OCI-LY7 (cell line): Measurements from ENCODE around the gene DNHD1. TPM values are rescaled to one million over a fixed set of nuclear protein-coding genes. Genes with fewer than 3 reads are reported as not detected.

Experiments used
- BruUV-seq: library from RNA; stranded (reverse); fragments of 400-500 nt; replicated peaks from 2 replicates; lab custom pipeline; 2021; lab: Mats Ljungman, UMichigan
- CTCF ChIA-PET: fragments of 300-600 bp; sonication (Branson Sonifier 250); formaldehyde crosslinking; loops from one replicate; lab custom pipeline; 2022; ENCODE audit warnings: antibody characterized with exemption; ENCODE audit not compliant: unreplicated experiment; lab: Charles Lee
- POLR2A ChIA-PET: fragments of 300-600 bp; sonication (Branson Sonifier 250); formaldehyde crosslinking; loops from one replicate; lab custom pipeline; 2022; ENCODE audit warnings: antibody characterized with exemption; lab: Charles Lee
- DNase-seq: peaks from one replicate; pipeline ENCODE4 v3.0.0-alpha.2; 2015; ENCODE audit warnings: low spot score
- H2AFZ ChIP-seq: fragments of 200-600 bp; sonication (generic), shearing (Covaris generic); 2 replicates; pipeline ENCODE4 v1.6.1; 2014; ENCODE audit warnings: mild to moderate bottlenecking, antibody characterized with exemption, low read length, moderate library complexity
- H3K27ac ChIP-seq: fragments of 200-600 bp; sonication (generic); 2 replicates; pipeline ENCODE4 v1.5.1; 2014; ENCODE audit warnings: mixed run types, low read depth, mild to moderate bottlenecking, moderate library complexity, low read length, inconsistent platforms; ENCODE audit not compliant: poor library complexity, severe bottlenecking
- H3K36me3 ChIP-seq: fragments of 200-600 bp; sonication (generic); 2 replicates; pipeline ENCODE4 v1.6.1; 2014; ENCODE audit warnings: mild to moderate bottlenecking, antibody characterized with exemption, low read length, moderate library complexity, mixed read lengths; ENCODE audit not compliant: insufficient read depth
- H3K4me1 ChIP-seq: fragments of 200-600 bp; sonication (generic); 2 replicates; pipeline ENCODE4 v1.5.1; 2014; ENCODE audit warnings: mild to moderate bottlenecking, low read length; ENCODE audit not compliant: insufficient read depth, poor library complexity, severe bottlenecking
- H3K4me2 ChIP-seq: fragments of 200-600 bp; sonication (generic); 2 replicates; pipeline ENCODE4 v1.6.1; 2014; ENCODE audit warnings: mild to moderate bottlenecking, low read length
- H3K4me3 ChIP-seq: fragments of 200-600 bp; sonication (generic); 2 replicates; pipeline ENCODE4 v1.5.1; 2014; ENCODE audit warnings: mild to moderate bottlenecking, low read depth, low read length; ENCODE audit not compliant: poor library complexity, severe bottlenecking
- H3K79me2 ChIP-seq: fragments of 200-600 bp; sonication (generic); 2 replicates; pipeline ENCODE4 v1.6.1; 2016; ENCODE audit warnings: low read depth, mild to moderate bottlenecking, low read length, moderate library complexity, mixed read lengths; ENCODE audit not compliant: insufficient read depth
- H3K9me2 ChIP-seq: fragments of 200-600 bp; sonication (generic); 2 replicates; pipeline ENCODE4 v1.6.1; 2016; ENCODE audit warnings: mild to moderate bottlenecking, low read length, mixed read lengths; ENCODE audit not compliant: insufficient read depth
- H3K9me3 ChIP-seq: fragments of 200-600 bp; sonication (generic); 2 replicates; pipeline ENCODE4 v1.6.1; 2014; ENCODE audit warnings: mild to moderate bottlenecking, mixed run types, low read length, mixed read lengths
- H4K20me1 ChIP-seq: fragments of 200-600 bp; sonication (generic); 2 replicates; pipeline ENCODE4 v1.6.1; 2014; ENCODE audit warnings: mild to moderate bottlenecking, antibody characterized with exemption, low read length, moderate library complexity, mixed read lengths; ENCODE audit not compliant: insufficient read depth
- EZH2phosphoT487 ChIP-seq: fragments of 200-600 bp; sonication (generic); IDR thresholded peaks from 2 replicates; pipeline ENCODE4 v1.6.1; 2018; ENCODE audit warnings: low read depth, borderline replicate concordance, mild to moderate bottlenecking, mixed run types, antibody characterized with exemption, low read length, moderate library complexity, mixed read lengths
- intact Hi-C: fragments of 100-400 bp; cut with micrococcal nuclease; formaldehyde crosslinking; loops from one replicate; pipeline ENCODE4 v1.10.0; 2022; ENCODE audit not compliant: unreplicated experiment
- total RNA-seq, 2 experiments: library from RNA; depleted of rRNA in 1 of 2; stranded (reverse); fragments of >200 nt in 1 of 2; shearing (Covaris generic) in 1 of 2; gene quantifications; 2 replicates each; pipeline ENCODE4 v1.2.3, GENCODE V29; 2014 to 2022
- TF ChIP-seq, protein P1 (sequence below): fragments of 200-600 bp; sonication (generic); conservative IDR thresholded peaks from 2 replicates; pipeline ENCODE4 v1.5.1; 2014; ENCODE audit warnings: mild to moderate bottlenecking, antibody characterized with exemption, low read length, moderate library complexity, mixed read lengths

DNHD1 gene
- total RNA-seq, 2 experiments from 2014 or later = 24.3 to 52.7 TPM

DNA sequence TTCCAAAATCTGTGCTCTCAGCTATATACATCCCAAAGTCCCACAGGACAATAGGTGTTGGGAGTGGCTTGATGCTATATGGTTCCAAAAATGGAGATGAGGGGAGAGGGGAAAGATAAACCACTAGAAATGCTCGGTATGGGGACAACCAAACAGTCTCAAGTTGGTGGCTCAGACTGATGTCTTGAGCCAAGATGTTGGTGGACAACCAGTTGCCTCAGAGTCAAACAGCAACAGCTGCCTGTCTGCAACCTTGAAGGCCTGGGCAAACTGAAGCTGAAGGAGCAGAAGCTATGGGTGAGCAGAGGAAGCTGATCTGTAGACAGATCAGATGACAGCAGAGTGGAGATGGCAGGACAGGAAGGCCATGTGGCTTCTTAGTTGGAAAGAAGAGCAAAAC lies 102.4 kb downstream of the DNHD1 start:
- no peak for DNase-seq
- Histone ChIP-seq H3K79me2 (peaks cover 32% of the 10 kb centered on the region), H3K27ac (no peak overlapping the region), H3K9me2 (no peaks in the 10 kb centered on the region), H4K20me1 (peaks cover 10% of the 10 kb centered on the region; the same call in 1 of the 2 replicates), H3K4me2 (no peak overlapping the region), H3K4me1 (peaks cover 12% of the 10 kb centered on the region), H2AFZ (no peak overlapping the region), H3K9me3 (no peaks in the 10 kb centered on the region), H3K4me3 (no peak overlapping the region), H3K36me3 (peaks cover 71% of the 10 kb centered on the region)
- intact Hi-C loops = no loop called here
- TF ChIP-seq EZH2phosphoT487 = no peak
- TF ChIP-seq, protein P1, sequence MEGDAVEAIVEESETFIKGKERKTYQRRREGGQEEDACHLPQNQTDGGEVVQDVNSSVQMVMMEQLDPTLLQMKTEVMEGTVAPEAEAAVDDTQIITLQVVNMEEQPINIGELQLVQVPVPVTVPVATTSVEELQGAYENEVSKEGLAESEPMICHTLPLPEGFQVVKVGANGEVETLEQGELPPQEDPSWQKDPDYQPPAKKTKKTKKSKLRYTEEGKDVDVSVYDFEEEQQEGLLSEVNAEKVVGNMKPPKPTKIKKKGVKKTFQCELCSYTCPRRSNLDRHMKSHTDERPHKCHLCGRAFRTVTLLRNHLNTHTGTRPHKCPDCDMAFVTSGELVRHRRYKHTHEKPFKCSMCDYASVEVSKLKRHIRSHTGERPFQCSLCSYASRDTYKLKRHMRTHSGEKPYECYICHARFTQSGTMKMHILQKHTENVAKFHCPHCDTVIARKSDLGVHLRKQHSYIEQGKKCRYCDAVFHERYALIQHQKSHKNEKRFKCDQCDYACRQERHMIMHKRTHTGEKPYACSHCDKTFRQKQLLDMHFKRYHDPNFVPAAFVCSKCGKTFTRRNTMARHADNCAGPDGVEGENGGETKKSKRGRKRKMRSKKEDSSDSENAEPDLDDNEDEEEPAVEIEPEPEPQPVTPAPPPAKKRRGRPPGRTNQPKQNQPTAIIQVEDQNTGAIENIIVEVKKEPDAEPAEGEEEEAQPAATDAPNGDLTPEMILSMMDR = no peak
- ChIA-PET CTCF (no interaction called here), POLR2A (no interaction called here)
- no TSS peak for BruUV-seq

DNA sequence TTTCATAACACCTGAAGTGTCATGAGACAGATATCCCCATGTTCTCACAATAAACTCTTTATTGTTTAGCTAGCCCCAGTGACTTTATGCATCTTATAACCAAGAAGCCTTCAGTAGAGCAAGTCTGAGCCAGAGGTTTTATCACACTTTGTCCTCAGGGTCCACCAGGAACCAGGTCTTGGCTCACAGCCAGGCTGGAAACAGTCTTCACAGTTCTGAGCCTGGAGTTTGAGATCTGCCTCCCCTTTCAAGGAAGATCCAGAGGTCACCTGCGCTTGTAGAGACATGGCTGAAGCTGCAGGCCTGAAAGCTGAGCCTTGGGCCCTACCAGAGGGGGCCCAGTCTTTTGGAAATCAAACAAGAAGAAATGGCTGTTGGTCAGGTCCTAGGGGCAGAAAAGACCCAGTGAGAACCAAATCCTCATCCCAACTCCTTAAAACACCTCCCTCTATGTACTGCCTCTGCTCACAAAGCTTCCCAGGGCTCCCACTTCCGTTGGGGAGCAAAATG lies 102.9 kb downstream of the DNHD1 start:
- Histone ChIP-seq H2AFZ (no peak overlapping the region), H3K9me3 (no peaks in the 10 kb centered on the region), H3K9me2 (no peaks in the 10 kb centered on the region), H3K4me1 (peaks cover 16% of the 10 kb centered on the region), H3K27ac (no peak overlapping the region), H4K20me1 (peaks cover 10% of the 10 kb centered on the region; the same call in 1 of the 2 replicates), H3K79me2 (peaks cover 37% of the 10 kb centered on the region), H3K4me2 (no peak overlapping the region), H3K4me3 (no peak overlapping the region), H3K36me3 (peaks cover 68% of the 10 kb centered on the region)
- no peak for TF ChIP-seq EZH2phosphoT487
- TF ChIP-seq, protein P1 = no peak
- DNase-seq = no peak
- no TSS peak for BruUV-seq
- intact Hi-C loops = loop anchor here (5.0 kb wide), 2 partner anchors 118 to 327 kb away; partner anchors contain the start of genes ARFIP2, TIMM10B and ZNF215
- ChIA-PET CTCF (no interaction called here), POLR2A (no interaction called here)

DNA sequence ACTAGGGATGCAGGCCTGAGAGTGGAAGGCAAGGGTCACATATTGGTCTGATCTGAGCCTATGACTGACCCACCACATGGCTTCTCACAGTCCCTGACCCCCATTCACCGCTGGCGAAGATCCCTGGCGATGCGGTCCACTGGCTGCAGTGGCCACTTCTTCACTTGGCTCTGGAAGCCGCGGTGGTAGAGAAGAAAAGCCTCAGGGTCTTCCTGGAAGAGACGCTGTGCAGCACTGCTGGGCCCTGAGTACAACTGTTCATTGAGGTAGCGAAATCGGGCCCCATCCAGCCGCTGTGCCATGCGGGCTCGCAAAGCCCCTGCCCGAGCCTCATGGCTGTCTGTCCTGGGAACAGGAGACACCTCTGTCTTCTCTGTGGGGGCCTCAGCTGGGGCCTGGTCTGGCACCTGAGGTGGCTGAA lies 104.0 kb downstream of the DNHD1 start:
- Histone ChIP-seq H3K4me1 (peaks cover 28% of the 10 kb centered on the region), H3K9me3 (no peaks in the 10 kb centered on the region), H3K4me2 (no peak overlapping the region), H4K20me1 (peaks cover 10% of the 10 kb centered on the region; the same call in 1 of the 2 replicates), H3K36me3 (peaks cover 57% of the 10 kb centered on the region), H3K9me2 (no peaks in the 10 kb centered on the region), H2AFZ (no peak overlapping the region), H3K4me3 (no peak overlapping the region), H3K79me2 (peaks cover 45% of the 10 kb centered on the region), H3K27ac (no peak overlapping the region)
- DNase-seq = no peak
- POLR2A ChIA-PET = no interaction called here
- BruUV-seq = no TSS peak
- CTCF ChIA-PET = no interaction called here
- TF ChIP-seq, protein P1 = no peak
- TF ChIP-seq EZH2phosphoT487 = no peak
- intact Hi-C loops = loop anchor here (5.0 kb wide), 2 partner anchors 119 to 326 kb away; partner anchors contain the start of genes ARFIP2, TIMM10B and ZNF215
